ENCODE measurements around the gene TMEM38B. TPM values are rescaled to one million over a fixed set of nuclear protein-coding genes. Genes with fewer than 3 reads are reported as not detected.
"Not testable (repeated sequence)": the region's sequence is repeated elsewhere in the genome, so short reads cannot be mapped to it uniquely, and the experiment has no call there.

Gene TMEM38B
- total RNA-seq, 1 experiment from 2014 or later, result 14.5 TPM

DNA sequence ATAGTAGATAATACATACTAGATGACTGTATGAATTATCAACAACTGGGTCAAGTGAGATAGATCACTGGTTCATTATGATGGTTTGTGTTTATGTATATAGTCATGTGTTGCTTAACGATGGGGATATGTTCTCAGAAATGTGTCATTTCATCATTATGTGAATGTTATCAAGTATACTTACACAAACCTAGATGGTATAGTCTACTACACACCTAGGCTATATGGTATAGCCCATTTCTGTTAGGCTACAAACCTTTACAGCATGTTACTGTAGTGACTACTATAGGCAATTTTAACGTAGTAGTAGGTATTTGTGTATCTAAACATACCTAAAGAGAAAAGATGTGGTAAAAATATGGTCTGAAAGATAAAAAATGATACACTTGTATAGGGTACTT lies 31.0 kb downstream of the TMEM38B start:
- Histone ChIP-seq H2BK12ac (ENCODE audit: insufficient read length, low read depth, low read length) (no peak overlapping the region), H4K5ac (ENCODE audit: insufficient read length, low read depth, low read length) (no peak overlapping the region), H3K79me1 (ENCODE audit: insufficient read depth, low read depth, low read length, poor library complexity, severe bottlenecking) (no peaks in the 10 kb centered on the region), H2BK15ac (ENCODE audit: low read depth, low read length) (no peak overlapping the region), H4K20me1 (ENCODE audit: control insufficient read depth, insufficient read depth, insufficient read length) (no peaks in the 10 kb centered on the region), H4K91ac (ENCODE audit: insufficient read length, low read depth, low read length) (no peak overlapping the region), H3K27me3 (ENCODE audit: insufficient read depth, low read length) (no peaks in the 10 kb centered on the region), H2BK5ac (ENCODE audit: insufficient read length, low read length) (no peak overlapping the region), H3K4ac (ENCODE audit: low read depth, low read length) (no peak overlapping the region), H2BK120ac (ENCODE audit: low read depth, low read length, poor library complexity, severe bottlenecking) (no peak overlapping the region), H2AK5ac (ENCODE audit: insufficient read length, low read length) (no peak overlapping the region), H3K9me3 (ENCODE audit: control insufficient read depth, low read depth, low read length) (no peaks in the 10 kb centered on the region), H2BK20ac (ENCODE audit: low read depth, low read length, poor library complexity, severe bottlenecking) (no peak overlapping the region), H3T11ph (ENCODE audit: low read length) (no peak overlapping the region), H3K79me2 (ENCODE audit: insufficient read depth, low read length) (no peaks in the 10 kb centered on the region), H4K8ac (replicated peaks; ENCODE audit: insufficient read length, low read depth, low read length) (no peak overlapping the region), H3K23ac (ENCODE audit: insufficient read length, low read depth, low read length) (no peak overlapping the region), H2AFZ (ENCODE audit: low read length) (no peak overlapping the region), H3K27ac (ENCODE audit: insufficient read length, low read depth, low read length) (no peak overlapping the region), H3K4me1 (ENCODE audit: insufficient read depth, low read length) (no peaks in the 10 kb centered on the region), H3K9ac (ENCODE audit: extremely low read depth, insufficient read length, low read length) (no peak overlapping the region), H3K4me2 (ENCODE audit: insufficient read depth, insufficient read length, low read length) (no peak overlapping the region), H3K18ac (ENCODE audit: insufficient read length, low read depth, low read length) (no peak overlapping the region), H3K14ac (ENCODE audit: insufficient read depth, low read length) (no peak overlapping the region), H3K23me2 (ENCODE audit: insufficient read length, low read depth, low read length, poor library complexity, severe bottlenecking) (no peaks in the 10 kb centered on the region), H3K56ac (ENCODE audit: insufficient read length, low read depth, low read length) (no peak overlapping the region)
- H3K27ac Mint-ChIP-seq, result no peak overlapping the region; a peak in 1 of 7 replicates
- WGBS (ENCODE audit: extremely low coverage, insufficient read length, low lambda C conversion rate), result no CpG with 5 or more reads among the region's 2 CpGs
- peaks cover 4% of the 10 kb centered on the region in 2 experiments; a peak in 3 of 5 replicates for H3K9me3 Mint-ChIP-seq
- no peak overlapping the region for H3K4me3 Mint-ChIP-seq
- TF ChIP-seq, protein P1, sequence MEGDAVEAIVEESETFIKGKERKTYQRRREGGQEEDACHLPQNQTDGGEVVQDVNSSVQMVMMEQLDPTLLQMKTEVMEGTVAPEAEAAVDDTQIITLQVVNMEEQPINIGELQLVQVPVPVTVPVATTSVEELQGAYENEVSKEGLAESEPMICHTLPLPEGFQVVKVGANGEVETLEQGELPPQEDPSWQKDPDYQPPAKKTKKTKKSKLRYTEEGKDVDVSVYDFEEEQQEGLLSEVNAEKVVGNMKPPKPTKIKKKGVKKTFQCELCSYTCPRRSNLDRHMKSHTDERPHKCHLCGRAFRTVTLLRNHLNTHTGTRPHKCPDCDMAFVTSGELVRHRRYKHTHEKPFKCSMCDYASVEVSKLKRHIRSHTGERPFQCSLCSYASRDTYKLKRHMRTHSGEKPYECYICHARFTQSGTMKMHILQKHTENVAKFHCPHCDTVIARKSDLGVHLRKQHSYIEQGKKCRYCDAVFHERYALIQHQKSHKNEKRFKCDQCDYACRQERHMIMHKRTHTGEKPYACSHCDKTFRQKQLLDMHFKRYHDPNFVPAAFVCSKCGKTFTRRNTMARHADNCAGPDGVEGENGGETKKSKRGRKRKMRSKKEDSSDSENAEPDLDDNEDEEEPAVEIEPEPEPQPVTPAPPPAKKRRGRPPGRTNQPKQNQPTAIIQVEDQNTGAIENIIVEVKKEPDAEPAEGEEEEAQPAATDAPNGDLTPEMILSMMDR (conservative IDR thresholded peaks at IDR 0.05), result no peak
- peaks cover 3 to 14% (median 6%) of the 10 kb centered on the region in 3 experiments; a peak in 5 of 7 replicates for H3K36me3 Mint-ChIP-seq (ENCODE audit: insufficient read depth in 1 of 3, low read depth in 3 of 3)
- no peaks in the 10 kb centered on the region for H3K27me3 Mint-ChIP-seq (ENCODE audit: low read depth)
- no peaks in the 10 kb centered on the region for H3K4me1 Mint-ChIP-seq
- DNase-seq, result no peak

DNA sequence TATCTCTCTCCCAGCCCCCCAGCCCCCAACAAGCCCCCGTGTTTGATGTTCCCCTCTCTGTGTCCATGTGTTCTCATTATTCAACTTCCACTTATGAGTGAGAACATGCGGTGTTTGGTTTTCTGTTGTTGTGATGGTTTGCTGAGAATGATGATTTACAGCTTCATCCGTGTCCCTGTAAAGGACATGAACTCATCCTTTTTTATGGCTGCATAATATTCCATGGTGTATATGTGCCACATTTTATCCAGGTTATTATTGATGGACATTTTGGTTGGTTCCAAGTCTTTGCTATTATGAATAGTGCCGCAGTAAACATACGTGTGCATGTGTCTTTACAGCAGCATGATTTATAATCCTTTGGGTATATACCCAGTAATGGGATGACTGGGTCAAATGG lies 33.9 kb downstream of the TMEM38B start:
- H3K23me2 ChIP-seq (ENCODE audit: insufficient read length, low read depth, low read length, poor library complexity, severe bottlenecking); H3K18ac ChIP-seq (ENCODE audit: insufficient read length, low read depth, low read length); H2BK15ac ChIP-seq (ENCODE audit: low read depth, low read length); H4K91ac ChIP-seq (ENCODE audit: insufficient read length, low read depth, low read length); H3K9me3 ChIP-seq (ENCODE audit: control insufficient read depth, low read depth, low read length); H2AFZ ChIP-seq (ENCODE audit: low read length); H2AK5ac ChIP-seq (ENCODE audit: insufficient read length, low read length); H2BK20ac ChIP-seq (ENCODE audit: low read depth, low read length, poor library complexity, severe bottlenecking); H3K79me2 ChIP-seq (ENCODE audit: insufficient read depth, low read length); H2BK12ac ChIP-seq (ENCODE audit: insufficient read length, low read depth, low read length); H4K8ac ChIP-seq (replicated peaks; ENCODE audit: insufficient read length, low read depth, low read length); H3K4ac ChIP-seq (ENCODE audit: low read depth, low read length); H3K4me1 Mint-ChIP-seq; H3K14ac ChIP-seq (ENCODE audit: insufficient read depth, low read length); H3K79me1 ChIP-seq (ENCODE audit: insufficient read depth, low read depth, low read length, poor library complexity, severe bottlenecking); H2BK5ac ChIP-seq (ENCODE audit: insufficient read length, low read length); DNase-seq; H3K27ac ChIP-seq (ENCODE audit: insufficient read length, low read depth, low read length); H3K56ac ChIP-seq (ENCODE audit: insufficient read length, low read depth, low read length); H3K4me1 ChIP-seq (ENCODE audit: insufficient read depth, low read length); H2BK120ac ChIP-seq (ENCODE audit: low read depth, low read length, poor library complexity, severe bottlenecking); H3K27me3 ChIP-seq (ENCODE audit: insufficient read depth, low read length); H3K9ac ChIP-seq (ENCODE audit: extremely low read depth, insufficient read length, low read length); H4K5ac ChIP-seq (ENCODE audit: insufficient read length, low read depth, low read length); H3T11ph ChIP-seq (ENCODE audit: low read length); H3K27me3 Mint-ChIP-seq (ENCODE audit: low read depth); H3K27ac Mint-ChIP-seq; H3K4me2 ChIP-seq (ENCODE audit: insufficient read depth, insufficient read length, low read length); H3K23ac ChIP-seq (ENCODE audit: insufficient read length, low read depth, low read length); H3K4me3 Mint-ChIP-seq; H4K20me1 ChIP-seq (ENCODE audit: control insufficient read depth, insufficient read depth, insufficient read length): not testable (repeated sequence)
- WGBS (ENCODE audit: extremely low coverage, insufficient read length, low lambda C conversion rate), result no CpG with 5 or more reads among the region's 5 CpGs
- H3K36me3 Mint-ChIP-seq (ENCODE audit: insufficient read depth in 1 of 3, low read depth in 3 of 3), result peaks cover 10 to 23% (median 13%) of the 10 kb centered on the region in 3 experiments
- peaks cover 15% of the 10 kb centered on the region in 2 experiments; a peak in 4 of 5 replicates for H3K9me3 Mint-ChIP-seq

Measured in H9 (cell line).